ENCODE measurements around the gene GCA. TPM values are rescaled to one million over a fixed set of nuclear protein-coding genes. Genes with fewer than 3 reads are reported as not detected.

Gene GCA, protein sequence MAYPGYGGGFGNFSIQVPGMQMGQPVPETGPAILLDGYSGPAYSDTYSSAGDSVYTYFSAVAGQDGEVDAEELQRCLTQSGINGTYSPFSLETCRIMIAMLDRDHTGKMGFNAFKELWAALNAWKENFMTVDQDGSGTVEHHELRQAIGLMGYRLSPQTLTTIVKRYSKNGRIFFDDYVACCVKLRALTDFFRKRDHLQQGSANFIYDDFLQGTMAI
- 5.2 and 6.2 TPM in 2 replicates for total RNA-seq

DNA sequence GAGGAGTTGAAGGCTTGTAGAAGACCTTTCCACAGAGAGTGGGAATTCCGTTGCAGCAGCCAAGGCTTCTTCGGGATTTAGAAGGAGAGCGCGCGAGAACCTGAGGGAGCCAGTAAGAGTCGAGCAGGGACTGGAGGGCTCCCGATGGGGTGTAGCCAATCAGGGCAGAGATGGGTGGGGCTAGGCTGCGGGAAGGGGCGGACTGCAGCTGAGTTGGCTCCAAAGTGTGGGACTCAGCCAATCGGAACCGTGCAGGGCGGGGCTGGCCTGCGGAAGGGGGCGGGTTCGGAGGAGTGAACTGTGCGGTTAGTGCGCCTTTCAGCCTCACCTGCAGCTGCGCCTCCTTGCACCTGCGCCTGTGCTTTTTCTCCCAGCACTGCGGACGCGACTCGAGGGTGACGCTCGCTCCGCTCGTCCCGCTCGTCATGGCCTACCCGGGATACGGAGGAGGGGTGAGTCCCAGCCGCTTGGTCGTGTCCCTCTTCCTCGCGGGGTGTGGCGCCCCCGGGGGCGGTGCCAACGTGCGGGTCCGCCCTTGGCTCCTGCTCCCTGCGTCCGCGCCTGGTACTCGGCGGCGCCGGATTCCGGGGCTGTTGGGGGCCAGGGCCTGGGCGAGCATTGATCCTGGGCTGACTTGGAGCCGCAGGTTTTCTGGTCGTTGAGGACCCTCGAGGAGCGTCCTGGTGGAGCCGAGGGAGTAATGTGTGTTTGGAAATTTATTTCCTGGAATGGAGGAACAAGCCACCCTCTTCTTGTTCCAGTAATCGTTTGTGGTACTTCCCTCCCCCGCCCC, at the start of gene GCA:
Gene GCA, plus strand, starts transcription at position 309 of the 793 bp plus-strand sequence. Its CDS starts 117 bp downstream, at position 426.

DNA sequence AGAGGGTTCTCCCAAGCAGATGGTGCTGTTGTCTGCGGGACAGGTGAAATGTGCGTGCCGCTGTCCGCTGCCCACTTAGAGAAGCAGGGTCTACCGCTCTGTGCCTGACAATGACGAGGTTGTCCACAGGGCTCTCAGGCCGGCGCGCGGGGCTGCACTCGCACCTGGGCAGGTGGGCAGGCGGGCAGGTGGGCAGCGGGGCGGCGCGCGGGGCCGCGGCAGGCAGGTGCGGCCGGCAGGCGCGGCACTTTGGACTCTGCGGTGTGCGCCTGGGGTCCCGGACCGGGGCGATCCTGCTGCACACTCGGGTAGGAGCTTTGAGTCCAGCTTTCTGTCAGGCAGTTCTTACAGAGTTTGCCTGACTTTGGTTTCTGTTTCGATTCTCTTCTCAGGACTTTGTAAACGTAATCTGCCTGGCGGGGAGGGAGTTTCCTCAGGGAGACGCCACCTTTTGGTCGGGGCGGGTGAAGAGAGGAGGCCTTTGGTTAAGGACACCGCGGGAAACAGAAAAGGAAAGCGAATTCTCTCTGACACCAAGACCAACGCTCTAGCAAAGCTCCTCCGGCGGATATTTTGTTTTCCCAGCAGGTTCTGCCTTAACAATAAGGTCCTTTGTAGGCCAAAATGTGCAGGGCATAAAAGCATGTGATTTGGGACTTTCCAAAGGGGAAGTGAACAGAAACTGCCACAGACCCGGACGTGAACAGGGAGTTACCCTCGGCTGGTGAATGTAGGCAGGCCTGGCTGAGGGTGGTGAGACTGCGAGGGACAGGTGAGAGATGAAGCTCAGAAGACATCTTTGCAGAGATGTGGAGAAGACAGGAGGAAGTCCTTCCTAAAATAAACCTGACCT, 25.4 kb upstream of the GCA start, which contains the start of gene IFIH1:
Gene IFIH1, minus strand, starts transcription at position 357 of the 853 bp plus-strand sequence. CDS start 377 bp downstream, outside the sequence.

Other genes starting within 250 kb of the GCA start
- gene GCG, start 191.9 kb upstream of the GCA start, total RNA-seq = not detected in 2 replicates
- gene FAP, start 100.7 kb upstream of the GCA start, total RNA-seq = 41.2 and 274 TPM in 2 replicates
- 3.3 and 8.5 TPM in 2 replicates for gene IFIH1, start 25.4 kb upstream of the GCA start, total RNA-seq

All from regular cardiac myocyte (primary cell).